ENCODE results near the gene ZBTB7C.

- TF ChIP-seq CEBPB (IDR thresholded peaks at IDR 0.05; ENCODE audit: low read depth, low read length) (no peak), CTCF (conservative IDR thresholded peaks at IDR 0.05; ENCODE audit: low read depth, low read length) (no peak), POLR2A (IDR thresholded peaks at IDR 0.05; ENCODE audit: low read depth, low read length) (no peak), RAD21 (IDR thresholded peaks at IDR 0.05; ENCODE audit: low read length) (no peak), BHLHE40 (IDR thresholded peaks at IDR 0.05; ENCODE audit: low read depth, low read length) (no peak), SMC3 (IDR thresholded peaks at IDR 0.05; ENCODE audit: low read depth, low read length) (no peak), ELK1 (IDR thresholded peaks at IDR 0.05; ENCODE audit: borderline replicate concordance, low read depth, low read length) (no peak), MAZ (IDR thresholded peaks at IDR 0.05; ENCODE audit: borderline replicate concordance, low read depth, low read length) (no peak), USF2 (IDR thresholded peaks at IDR 0.05; ENCODE audit: low read depth, low read length) (no peak), RCOR1 (IDR thresholded peaks at IDR 0.05; ENCODE audit: insufficient replicate concordance, low read length) (no peak)
These were observed 43.2 kb downstream of the ZBTB7C start for GRCh38 chr18:48365965-48366364.
